K562 (cell line): ENCODE results near the gene OBSL1. TPM values are rescaled to one million over a fixed set of nuclear protein-coding genes. Genes with fewer than 3 reads are reported as not detected.
A peak's percentile ranks its signal among the peaks of the same experiment; 100 is the strongest.

ENCODE experiments used
- CBFA2T2 ChIP-seq: fragments of 450-650 bp; conservative IDR thresholded peaks from 2 replicates; pipeline ENCODE4 v1.6.1; 2017; ENCODE audit warnings: mild to moderate bottlenecking
- CCAR2 ChIP-seq: fragments of 200-400 bp; formaldehyde crosslinking; IDR thresholded peaks from 2 replicates; pipeline ENCODE4 v1.6.1; 2017; ENCODE audit warnings: mild to moderate bottlenecking, low read depth, low read length
- DIDO1 ChIP-seq: fragments of 450-650 bp; IDR thresholded peaks from 2 replicates; pipeline ENCODE4 v1.6.1; 2016; ENCODE audit warnings: low read depth, missing biosample characterization, missing genetic modification characterization
- GATAD2A ChIP-seq: fragments of 450-650 bp; IDR thresholded peaks from 2 replicates; pipeline ENCODE4 v1.6.1; 2017
- MTA1 ChIP-seq: fragments of 450-650 bp; IDR thresholded peaks from 2 replicates; pipeline ENCODE4 v1.6.1; 2017; ENCODE audit warnings: borderline replicate concordance
- NFIC ChIP-seq: fragments of 450-650 bp; IDR thresholded peaks from 2 replicates; pipeline ENCODE4 v1.6.1; 2017; ENCODE audit warnings: mild to moderate bottlenecking, inconsistent platforms
- SUPT5H ChIP-seq: fragments of 450-650 bp; IDR thresholded peaks from 2 replicates; pipeline ENCODE4 v1.6.1; 2016
- ZEB2 ChIP-seq: fragments of 450-650 bp; IDR thresholded peaks from 2 replicates; pipeline ENCODE4 v1.6.1; 2016
- polyA plus RNA-seq, 8 experiments: library from polyadenylated mRNA; depleted of rRNA in 4 of 8; stranded (reverse) in 5 of 8; unstranded in 3 of 8; fragments of >200 nt; fragmentation: Nextera tagmentation in 2 of 8; fragmentation: Illumina TruSeq in 1 of 8; extraction: Ambion mirVana in 2 of 8; extraction: Trizol in 1 of 8; gene quantifications; 2 replicates each; pipeline versions ENCODE4 v1.2.1 to v1.2.3, GENCODE V29; 2011 to 2014; ENCODE audit warnings: inconsistent platforms in 1 of 8, missing spikeins in 1 of 8
- total RNA-seq, 7 experiments: library from RNA; depleted of rRNA in 6 of 7; stranded (reverse); fragments of >200 nt in 6 of 7; fragmentation: Illumina TruSeq in 2 of 7; extraction: Trizol in 2 of 7; gene quantifications; 2 replicates each; pipeline versions ENCODE4 v1.2.1 to v1.2.3, GENCODE V29; 2011 to 2021; ENCODE audit warnings: low replicate concordance in 1 of 7
- TF ChIP-seq, protein P1 (sequence below): fragments of 450-650 bp; IDR thresholded peaks from 2 replicates; pipeline ENCODE4 v1.7.1; 2018; ENCODE audit warnings: mild to moderate bottlenecking, low read depth; ENCODE audit not compliant: partially characterized antibody
- TF ChIP-seq, protein P2 (sequence below): sonication (generic); formaldehyde crosslinking; IDR thresholded peaks from 2 replicates; pipeline ENCODE4 v1.8.0; 2022; ENCODE audit warnings: mild to moderate bottlenecking, missing genetic modification reagents
- TF ChIP-seq, protein P3 (sequence below): fragments of 450-650 bp; IDR thresholded peaks from 2 replicates; pipeline ENCODE4 v1.6.1; 2016; ENCODE audit warnings: mild to moderate bottlenecking
- TF ChIP-seq, protein P4 (sequence below), 2 experiments: fragments of 450-650 bp; IDR thresholded peaks; 2 replicates each; pipeline ENCODE4 v1.6.1; 2018; ENCODE audit warnings: mild to moderate bottlenecking in 2 of 2, low read depth in 1 of 2; ENCODE audit not compliant: partially characterized antibody in 2 of 2

The OBSL1 gene
- total and polyA plus RNA-seq, 9 of the 15 experiments (the other 6 are each of a cell fraction or from before 2014, with no cell fraction given): 1.2 to 26.6 (median 8.6) TPM

DNA sequence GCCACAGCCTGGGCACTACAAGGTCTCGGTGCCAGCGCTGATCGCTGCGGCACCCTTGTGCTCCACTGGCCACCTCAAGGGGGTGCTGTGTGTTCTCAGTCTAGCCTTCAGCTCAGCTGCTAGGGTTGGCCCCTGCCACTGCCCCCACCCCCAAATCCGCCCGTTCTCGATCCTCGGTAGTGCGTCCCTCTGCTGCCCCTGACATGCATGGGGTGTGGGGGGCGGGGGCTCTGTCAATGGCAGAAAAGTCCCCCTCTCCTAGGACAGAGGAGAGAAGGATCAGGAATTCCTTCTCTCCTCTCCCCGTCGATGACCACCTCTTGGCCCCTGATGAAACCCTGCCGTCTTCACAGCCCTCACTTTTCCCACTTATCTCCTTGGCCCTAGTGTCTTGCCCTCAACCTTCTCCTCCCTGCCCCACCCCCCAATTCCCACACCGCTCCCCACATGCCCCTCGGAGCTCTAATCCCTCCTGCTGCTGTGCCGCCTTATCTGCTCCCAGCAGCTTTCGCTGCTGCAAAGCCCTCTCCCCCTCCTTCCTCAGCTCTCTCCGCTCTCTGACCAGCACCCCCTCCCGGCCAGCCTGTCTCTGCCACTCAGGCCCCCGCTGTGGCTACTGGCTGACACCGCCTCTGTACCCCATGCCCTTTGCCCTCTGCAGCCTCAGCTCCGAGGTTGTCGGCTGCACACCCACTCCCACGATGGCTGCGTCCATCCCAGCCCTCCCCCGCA, 61.4 kb downstream of the OBSL1 start (continued):
- TF ChIP-seq MTA1 (peak; percentile 92), GATAD2A (peak; percentile 77), NFIC (peak; percentile 93), CCAR2 (0 out of 2 replicates have a peak, but pooled peaks have one; percentile 38), DIDO1 (tag) (no peak), SUPT5H (0 out of 2 replicates have a peak, but pooled peaks have one; percentile 20), ZEB2 (0 out of 2 replicates have a peak, but pooled peaks have one; percentile 63), CBFA2T2 (peak; percentile 98)
- TF ChIP-seq, protein P1, sequence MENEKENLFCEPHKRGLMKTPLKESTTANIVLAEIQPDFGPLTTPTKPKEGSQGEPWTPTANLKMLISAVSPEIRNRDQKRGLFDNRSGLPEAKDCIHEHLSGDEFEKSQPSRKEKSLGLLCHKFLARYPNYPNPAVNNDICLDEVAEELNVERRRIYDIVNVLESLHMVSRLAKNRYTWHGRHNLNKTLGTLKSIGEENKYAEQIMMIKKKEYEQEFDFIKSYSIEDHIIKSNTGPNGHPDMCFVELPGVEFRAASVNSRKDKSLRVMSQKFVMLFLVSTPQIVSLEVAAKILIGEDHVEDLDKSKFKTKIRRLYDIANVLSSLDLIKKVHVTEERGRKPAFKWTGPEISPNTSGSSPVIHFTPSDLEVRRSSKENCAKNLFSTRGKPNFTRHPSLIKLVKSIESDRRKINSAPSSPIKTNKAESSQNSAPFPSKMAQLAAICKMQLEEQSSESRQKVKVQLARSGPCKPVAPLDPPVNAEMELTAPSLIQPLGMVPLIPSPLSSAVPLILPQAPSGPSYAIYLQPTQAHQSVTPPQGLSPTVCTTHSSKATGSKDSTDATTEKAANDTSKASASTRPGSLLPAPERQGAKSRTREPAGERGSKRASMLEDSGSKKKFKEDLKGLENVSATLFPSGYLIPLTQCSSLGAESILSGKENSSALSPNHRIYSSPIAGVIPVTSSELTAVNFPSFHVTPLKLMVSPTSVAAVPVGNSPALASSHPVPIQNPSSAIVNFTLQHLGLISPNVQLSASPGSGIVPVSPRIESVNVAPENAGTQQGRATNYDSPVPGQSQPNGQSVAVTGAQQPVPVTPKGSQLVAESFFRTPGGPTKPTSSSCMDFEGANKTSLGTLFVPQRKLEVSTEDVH: peak; percentile 72
- TF ChIP-seq, protein P2, sequence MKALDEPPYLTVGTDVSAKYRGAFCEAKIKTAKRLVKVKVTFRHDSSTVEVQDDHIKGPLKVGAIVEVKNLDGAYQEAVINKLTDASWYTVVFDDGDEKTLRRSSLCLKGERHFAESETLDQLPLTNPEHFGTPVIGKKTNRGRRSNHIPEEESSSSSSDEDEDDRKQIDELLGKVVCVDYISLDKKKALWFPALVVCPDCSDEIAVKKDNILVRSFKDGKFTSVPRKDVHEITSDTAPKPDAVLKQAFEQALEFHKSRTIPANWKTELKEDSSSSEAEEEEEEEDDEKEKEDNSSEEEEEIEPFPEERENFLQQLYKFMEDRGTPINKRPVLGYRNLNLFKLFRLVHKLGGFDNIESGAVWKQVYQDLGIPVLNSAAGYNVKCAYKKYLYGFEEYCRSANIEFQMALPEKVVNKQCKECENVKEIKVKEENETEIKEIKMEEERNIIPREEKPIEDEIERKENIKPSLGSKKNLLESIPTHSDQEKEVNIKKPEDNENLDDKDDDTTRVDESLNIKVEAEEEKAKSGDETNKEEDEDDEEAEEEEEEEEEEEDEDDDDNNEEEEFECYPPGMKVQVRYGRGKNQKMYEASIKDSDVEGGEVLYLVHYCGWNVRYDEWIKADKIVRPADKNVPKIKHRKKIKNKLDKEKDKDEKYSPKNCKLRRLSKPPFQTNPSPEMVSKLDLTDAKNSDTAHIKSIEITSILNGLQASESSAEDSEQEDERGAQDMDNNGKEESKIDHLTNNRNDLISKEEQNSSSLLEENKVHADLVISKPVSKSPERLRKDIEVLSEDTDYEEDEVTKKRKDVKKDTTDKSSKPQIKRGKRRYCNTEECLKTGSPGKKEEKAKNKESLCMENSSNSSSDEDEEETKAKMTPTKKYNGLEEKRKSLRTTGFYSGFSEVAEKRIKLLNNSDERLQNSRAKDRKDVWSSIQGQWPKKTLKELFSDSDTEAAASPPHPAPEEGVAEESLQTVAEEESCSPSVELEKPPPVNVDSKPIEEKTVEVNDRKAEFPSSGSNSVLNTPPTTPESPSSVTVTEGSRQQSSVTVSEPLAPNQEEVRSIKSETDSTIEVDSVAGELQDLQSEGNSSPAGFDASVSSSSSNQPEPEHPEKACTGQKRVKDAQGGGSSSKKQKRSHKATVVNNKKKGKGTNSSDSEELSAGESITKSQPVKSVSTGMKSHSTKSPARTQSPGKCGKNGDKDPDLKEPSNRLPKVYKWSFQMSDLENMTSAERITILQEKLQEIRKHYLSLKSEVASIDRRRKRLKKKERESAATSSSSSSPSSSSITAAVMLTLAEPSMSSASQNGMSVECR (CRISPR knock-in tag): peak; percentile 86
- TF ChIP-seq, protein P3, sequence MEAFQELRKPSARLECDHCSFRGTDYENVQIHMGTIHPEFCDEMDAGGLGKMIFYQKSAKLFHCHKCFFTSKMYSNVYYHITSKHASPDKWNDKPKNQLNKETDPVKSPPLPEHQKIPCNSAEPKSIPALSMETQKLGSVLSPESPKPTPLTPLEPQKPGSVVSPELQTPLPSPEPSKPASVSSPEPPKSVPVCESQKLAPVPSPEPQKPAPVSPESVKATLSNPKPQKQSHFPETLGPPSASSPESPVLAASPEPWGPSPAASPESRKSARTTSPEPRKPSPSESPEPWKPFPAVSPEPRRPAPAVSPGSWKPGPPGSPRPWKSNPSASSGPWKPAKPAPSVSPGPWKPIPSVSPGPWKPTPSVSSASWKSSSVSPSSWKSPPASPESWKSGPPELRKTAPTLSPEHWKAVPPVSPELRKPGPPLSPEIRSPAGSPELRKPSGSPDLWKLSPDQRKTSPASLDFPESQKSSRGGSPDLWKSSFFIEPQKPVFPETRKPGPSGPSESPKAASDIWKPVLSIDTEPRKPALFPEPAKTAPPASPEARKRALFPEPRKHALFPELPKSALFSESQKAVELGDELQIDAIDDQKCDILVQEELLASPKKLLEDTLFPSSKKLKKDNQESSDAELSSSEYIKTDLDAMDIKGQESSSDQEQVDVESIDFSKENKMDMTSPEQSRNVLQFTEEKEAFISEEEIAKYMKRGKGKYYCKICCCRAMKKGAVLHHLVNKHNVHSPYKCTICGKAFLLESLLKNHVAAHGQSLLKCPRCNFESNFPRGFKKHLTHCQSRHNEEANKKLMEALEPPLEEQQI: peak; percentile 84; the same call in 1 of the 2 replicates
- TF ChIP-seq, protein P4, sequence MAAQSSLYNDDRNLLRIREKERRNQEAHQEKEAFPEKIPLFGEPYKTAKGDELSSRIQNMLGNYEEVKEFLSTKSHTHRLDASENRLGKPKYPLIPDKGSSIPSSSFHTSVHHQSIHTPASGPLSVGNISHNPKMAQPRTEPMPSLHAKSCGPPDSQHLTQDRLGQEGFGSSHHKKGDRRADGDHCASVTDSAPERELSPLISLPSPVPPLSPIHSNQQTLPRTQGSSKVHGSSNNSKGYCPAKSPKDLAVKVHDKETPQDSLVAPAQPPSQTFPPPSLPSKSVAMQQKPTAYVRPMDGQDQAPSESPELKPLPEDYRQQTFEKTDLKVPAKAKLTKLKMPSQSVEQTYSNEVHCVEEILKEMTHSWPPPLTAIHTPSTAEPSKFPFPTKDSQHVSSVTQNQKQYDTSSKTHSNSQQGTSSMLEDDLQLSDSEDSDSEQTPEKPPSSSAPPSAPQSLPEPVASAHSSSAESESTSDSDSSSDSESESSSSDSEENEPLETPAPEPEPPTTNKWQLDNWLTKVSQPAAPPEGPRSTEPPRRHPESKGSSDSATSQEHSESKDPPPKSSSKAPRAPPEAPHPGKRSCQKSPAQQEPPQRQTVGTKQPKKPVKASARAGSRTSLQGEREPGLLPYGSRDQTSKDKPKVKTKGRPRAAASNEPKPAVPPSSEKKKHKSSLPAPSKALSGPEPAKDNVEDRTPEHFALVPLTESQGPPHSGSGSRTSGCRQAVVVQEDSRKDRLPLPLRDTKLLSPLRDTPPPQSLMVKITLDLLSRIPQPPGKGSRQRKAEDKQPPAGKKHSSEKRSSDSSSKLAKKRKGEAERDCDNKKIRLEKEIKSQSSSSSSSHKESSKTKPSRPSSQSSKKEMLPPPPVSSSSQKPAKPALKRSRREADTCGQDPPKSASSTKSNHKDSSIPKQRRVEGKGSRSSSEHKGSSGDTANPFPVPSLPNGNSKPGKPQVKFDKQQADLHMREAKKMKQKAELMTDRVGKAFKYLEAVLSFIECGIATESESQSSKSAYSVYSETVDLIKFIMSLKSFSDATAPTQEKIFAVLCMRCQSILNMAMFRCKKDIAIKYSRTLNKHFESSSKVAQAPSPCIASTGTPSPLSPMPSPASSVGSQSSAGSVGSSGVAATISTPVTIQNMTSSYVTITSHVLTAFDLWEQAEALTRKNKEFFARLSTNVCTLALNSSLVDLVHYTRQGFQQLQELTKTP (IDR thresholded peaks at IDR 0.05; ENCODE audit: low read depth in 1 of 2, partially characterized antibody in 2 of 2): peak in 1 of 2 experiments; percentile 61
